H9 (cell line): ENCODE measurements around the gene NPHP4. TPM values are rescaled to one million over a fixed set of nuclear protein-coding genes. Genes with fewer than 3 reads are reported as not detected.

ENCODE experiments used
- DNase-seq: peaks from one replicate; pipeline ENCODE4 v3.0.0-alpha.2; 2017
- H2AFZ ChIP-seq: one replicate; pipeline ENCODE4 v1.6.1; 2013; ENCODE audit warnings: mild to moderate bottlenecking, low read length, control low read depth, moderate library complexity
- H2AK5ac ChIP-seq: 2 replicates; pipeline ENCODE4 v1.6.1; 2013; ENCODE audit warnings: low read length, control low read depth, mixed read lengths; ENCODE audit not compliant: insufficient read length
- H2BK120ac ChIP-seq: one replicate; pipeline ENCODE4 v1.6.1; 2013; ENCODE audit warnings: low read depth, mild to moderate bottlenecking, low read length, control low read depth, inconsistent platforms; ENCODE audit not compliant: poor library complexity, severe bottlenecking
- H2BK12ac ChIP-seq: 2 replicates; pipeline ENCODE4 v1.6.1; 2013; ENCODE audit warnings: low read length, control low read depth, mixed read lengths, low read depth; ENCODE audit not compliant: insufficient read length
- H2BK15ac ChIP-seq: 2 replicates; pipeline ENCODE4 v1.6.1; 2013; ENCODE audit warnings: low read depth, low read length, control low read depth
- H2BK20ac ChIP-seq: one replicate; pipeline ENCODE4 v1.6.1; 2013; ENCODE audit warnings: low read depth, mild to moderate bottlenecking, low read length, control low read depth, inconsistent platforms; ENCODE audit not compliant: poor library complexity, severe bottlenecking
- H2BK5ac ChIP-seq: 2 replicates; pipeline ENCODE4 v1.6.1; 2013; ENCODE audit warnings: low read length, control low read depth, mixed read lengths; ENCODE audit not compliant: insufficient read length
- H3K14ac ChIP-seq: 2 replicates; pipeline ENCODE4 v1.6.1; 2013; ENCODE audit warnings: low read length, control low read depth; ENCODE audit not compliant: insufficient read depth
- H3K18ac ChIP-seq: 2 replicates; pipeline ENCODE4 v1.6.1; 2013; ENCODE audit warnings: low read depth, mild to moderate bottlenecking, mixed read lengths, low read length, control low read depth; ENCODE audit not compliant: insufficient read length
- H3K23ac ChIP-seq: 2 replicates; pipeline ENCODE4 v1.6.1; 2013; ENCODE audit warnings: low read length, control low read depth, mixed read lengths, low read depth; ENCODE audit not compliant: insufficient read length
- H3K23me2 ChIP-seq: 2 replicates; pipeline ENCODE4 v1.6.1; 2013; ENCODE audit warnings: low read depth, mild to moderate bottlenecking, mixed read lengths, low read length, control low read depth; ENCODE audit not compliant: insufficient read length, poor library complexity, severe bottlenecking
- H3K27ac ChIP-seq: 2 replicates; pipeline ENCODE4 v1.5.1; 2013; ENCODE audit warnings: low read length, control low read depth, mixed read lengths, low read depth; ENCODE audit not compliant: insufficient read length
- H3K27me3 ChIP-seq: 2 replicates; pipeline ENCODE4 v1.6.1; 2013; ENCODE audit warnings: low read length, control low read depth, inconsistent platforms; ENCODE audit not compliant: insufficient read depth
- H3K4ac ChIP-seq: 2 replicates; pipeline ENCODE4 v1.6.1; 2013; ENCODE audit warnings: low read depth, mild to moderate bottlenecking, control low read depth, inconsistent platforms, low read length, moderate library complexity
- H3K4me1 ChIP-seq: 2 replicates; pipeline ENCODE4 v1.6.1; 2013; ENCODE audit warnings: low read length, control low read depth, inconsistent platforms; ENCODE audit not compliant: insufficient read depth
- H3K4me2 ChIP-seq: 2 replicates; pipeline ENCODE4 v1.6.1; 2013; ENCODE audit warnings: low read length, control low read depth, mixed read lengths; ENCODE audit not compliant: insufficient read length, insufficient read depth
- H3K56ac ChIP-seq: 2 replicates; pipeline ENCODE4 v1.6.1; 2013; ENCODE audit warnings: low read depth, mild to moderate bottlenecking, mixed read lengths, low read length, control low read depth; ENCODE audit not compliant: insufficient read length
- H3K79me1 ChIP-seq: 2 replicates; pipeline ENCODE4 v1.6.1; 2013; ENCODE audit warnings: low read depth, mild to moderate bottlenecking, moderate library complexity, low read length, control low read depth, inconsistent platforms; ENCODE audit not compliant: insufficient read depth, poor library complexity, severe bottlenecking
- H3K79me2 ChIP-seq: 2 replicates; pipeline ENCODE4 v1.6.1; 2013; ENCODE audit warnings: low read length, control low read depth, inconsistent platforms; ENCODE audit not compliant: insufficient read depth
- H3K9ac ChIP-seq: 2 replicates; pipeline ENCODE4 v1.6.1; 2013; ENCODE audit warnings: low read length, control low read depth, mixed read lengths; ENCODE audit not compliant: insufficient read length; ENCODE audit errors: extremely low read depth
- H3K9me3 ChIP-seq: one replicate; pipeline ENCODE4 v1.6.1; 2013; ENCODE audit warnings: low read depth, low read length, inconsistent platforms; ENCODE audit not compliant: control insufficient read depth
- H3T11ph ChIP-seq: one replicate; pipeline ENCODE4 v1.6.1; 2013; ENCODE audit warnings: mild to moderate bottlenecking, low read length, control low read depth, inconsistent platforms
- H4K20me1 ChIP-seq: one replicate; pipeline ENCODE4 v1.6.1; 2013; ENCODE audit not compliant: control insufficient read depth, insufficient read length, insufficient read depth
- H4K5ac ChIP-seq: 2 replicates; pipeline ENCODE4 v1.6.1; 2013; ENCODE audit warnings: low read depth, mild to moderate bottlenecking, mixed read lengths, low read length, control low read depth; ENCODE audit not compliant: insufficient read length
- H4K8ac ChIP-seq: replicated peaks from 2 replicates; pipeline ENCODE4 v1.6.1; 2013; ENCODE audit warnings: low read length, control low read depth, mixed read lengths, low read depth; ENCODE audit not compliant: insufficient read length
- H4K91ac ChIP-seq: 2 replicates; pipeline ENCODE4 v1.6.1; 2013; ENCODE audit warnings: low read depth, mild to moderate bottlenecking, moderate library complexity, mixed read lengths, low read length, control low read depth; ENCODE audit not compliant: insufficient read length
- H3K27ac Mint-ChIP-seq, 3 experiments: 2 replicates in 2 of 3; 3 replicates in 1 of 3; pipeline ENCODE4 v1.8.0; 2020 to 2021; ENCODE audit warnings: mixed read lengths in 3 of 3, mild to moderate bottlenecking in 1 of 3, moderate library complexity in 1 of 3
- H3K27me3 Mint-ChIP-seq: 2 replicates; pipeline ENCODE4 v1.8.0; 2021; ENCODE audit warnings: low read depth, mild to moderate bottlenecking, moderate library complexity, mixed read lengths
- H3K36me3 Mint-ChIP-seq, 3 experiments: 2 replicates in 2 of 3; 3 replicates in 1 of 3; pipeline ENCODE4 v1.8.0; 2020 to 2021; ENCODE audit warnings: low read depth in 3 of 3, mixed read lengths in 3 of 3; ENCODE audit not compliant: insufficient read depth in 1 of 3
- H3K4me1 Mint-ChIP-seq, 2 experiments: 2 replicates each; pipeline ENCODE4 v1.8.0; 2020; ENCODE audit warnings: mixed read lengths in 2 of 2
- H3K4me3 Mint-ChIP-seq, 2 experiments: 2 replicates in 1 of 2; 3 replicates in 1 of 2; pipeline ENCODE4 v1.8.0; 2020 to 2021; ENCODE audit warnings: mild to moderate bottlenecking in 2 of 2, mixed read lengths in 2 of 2, moderate library complexity in 1 of 2
- H3K9me3 Mint-ChIP-seq, 2 experiments: 2 replicates in 1 of 2; 3 replicates in 1 of 2; pipeline ENCODE4 v1.8.0; 2020; ENCODE audit warnings: mild to moderate bottlenecking in 2 of 2, mixed read lengths in 2 of 2, moderate library complexity in 1 of 2
- CTCF ChIP-seq: fragments of 200-600 bp; sonication (generic); conservative IDR thresholded peaks from 3 replicates; pipeline ENCODE4 v1.8.0; 2021; ENCODE audit warnings: antibody characterized with exemption, mild to moderate bottlenecking
- WGBS: extraction: QIAGEN DNeasy Blood & Tissue Kit; methylation state at CpG from one replicate; pipeline ENCODE4 v1.1.7; 2013; ENCODE audit warnings: missing lambda C conversion rate, low lambda C conversion rate, mixed read lengths; ENCODE audit not compliant: insufficient read length; ENCODE audit errors: extremely low coverage; 5-methylcytosine and 5-hydroxymethylcytosine counted together
- total RNA-seq: library from RNA; stranded (reverse); gene quantifications from 2 replicates; pipeline ENCODE4 v1.2.1, GENCODE V29; 2021

Gene NPHP4
- total RNA-seq, 1 experiment from 2014 or later, result 17.6 TPM

- DNase-seq, result no peak
- Histone ChIP-seq H3K4ac (no peak overlapping the region), H4K91ac (no peak overlapping the region), H3K23ac (no peak overlapping the region), H3K79me2 (no peaks in the 10 kb centered on the region), H2BK20ac (no peak overlapping the region), H3K56ac (no peak overlapping the region), H3K18ac (no peak overlapping the region), H3K79me1 (no peaks in the 10 kb centered on the region), H2BK12ac (no peak overlapping the region), H2BK120ac (no peak overlapping the region), H4K5ac (no peak overlapping the region), H3K27me3 (no peaks in the 10 kb centered on the region), H2AK5ac (no peak overlapping the region), H2BK15ac (no peak overlapping the region), H3K23me2 (no peaks in the 10 kb centered on the region), H3K4me2 (no peak overlapping the region), H3K4me1 (no peaks in the 10 kb centered on the region), H3T11ph (no peak overlapping the region), H3K9ac (no peak overlapping the region), H4K20me1 (no peaks in the 10 kb centered on the region), H3K14ac (no peak overlapping the region), H2BK5ac (no peak overlapping the region), H2AFZ (no peak overlapping the region), H4K8ac (no peak overlapping the region), H3K9me3 (no peaks in the 10 kb centered on the region), H3K27ac (no peak overlapping the region)
- Mint-ChIP-seq H3K27me3 (peaks cover 2% of the 10 kb centered on the region; the same call in 1 of the 2 replicates), H3K36me3 (peaks cover 27 to 42% (median 36%) of the 10 kb centered on the region in 3 experiments), H3K4me1 (peaks cover 0 to 5% of the 10 kb centered on the region in 2 experiments; a peak in 2 of 4 replicates), H3K9me3 (peaks cover 6 to 7% of the 10 kb centered on the region in 2 experiments; a peak in 4 of 5 replicates), H3K27ac (no peak overlapping the region; a peak in 2 of 7 replicates), H3K4me3 (no peak overlapping the region)
- WGBS, result no CpG with 5 or more reads among the region's 22 CpGs
- TF ChIP-seq CTCF, result no peak
These were observed 110.6 kb downstream of the NPHP4 start for GRCh38 chr1:5881526-5882222.
